ENCODE measurements around the gene AK1.

The AK1 gene

DNA sequence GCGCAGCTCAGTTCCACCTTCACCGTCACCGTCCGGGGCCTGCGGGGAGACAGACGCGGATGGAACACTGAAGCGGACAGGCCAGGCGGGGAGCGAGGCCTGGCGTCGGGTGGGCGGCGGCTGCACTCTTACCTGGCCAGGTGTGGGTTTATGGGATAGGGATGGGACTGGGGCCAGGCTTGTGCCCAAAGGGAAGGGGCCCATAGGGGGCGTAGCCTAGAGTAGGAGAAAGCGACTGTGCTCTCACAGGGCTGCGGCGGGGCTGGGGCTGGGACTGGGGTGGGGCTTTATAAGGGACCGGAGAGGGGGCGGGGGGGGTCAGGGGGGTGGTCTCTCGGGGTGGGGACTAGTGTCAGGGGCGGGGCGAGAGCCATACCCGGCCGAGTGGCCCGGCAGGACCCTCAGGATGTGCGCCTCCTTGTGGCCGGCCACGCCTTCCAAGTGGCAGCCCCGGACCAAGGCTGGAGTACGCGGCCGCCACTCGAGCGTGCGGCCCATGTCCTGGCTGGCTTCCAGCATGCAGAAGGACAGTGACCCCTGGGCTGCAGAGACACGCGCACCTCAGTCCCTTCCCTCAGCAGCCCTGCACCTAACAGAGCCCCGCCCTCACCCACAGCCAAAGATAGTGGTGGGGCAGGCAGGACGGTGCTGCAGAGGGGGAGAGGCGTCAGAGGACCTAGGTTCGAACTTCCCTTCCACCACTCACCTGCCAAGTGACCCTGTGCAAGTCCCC, 52.0 kb downstream of the AK1 start:
- TF ChIP-seq ZNF274 (IDR thresholded peaks at IDR 0.05; ENCODE audit: low read depth, low read length) = no peak
- H3K4me3 ChIP-seq (ENCODE audit: low read length) = no peak overlapping the region

DNA sequence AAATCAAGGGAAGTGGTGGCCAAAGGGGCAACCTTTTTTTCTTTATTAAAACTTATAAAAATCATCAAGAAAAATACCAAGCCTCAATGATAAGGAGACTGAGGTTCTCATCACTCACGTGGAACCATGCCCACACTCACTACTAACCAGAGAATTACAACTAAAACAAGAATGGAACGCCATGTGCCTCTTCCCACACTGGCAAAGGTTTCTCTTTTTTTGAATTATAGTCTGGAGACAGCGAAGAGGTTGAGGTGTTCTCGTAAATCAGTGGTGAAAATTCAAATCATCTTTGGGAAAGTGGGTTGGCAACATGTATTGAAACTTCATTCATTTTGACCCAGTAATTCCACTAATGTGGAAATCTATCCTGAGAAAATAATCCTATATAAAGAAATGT, 55.4 kb downstream of the AK1 start:
- no peak overlapping the region for H3K4me3 ChIP-seq (ENCODE audit: low read length)
- no peak for TF ChIP-seq ZNF274 (IDR thresholded peaks at IDR 0.05; ENCODE audit: low read depth, low read length)

DNA sequence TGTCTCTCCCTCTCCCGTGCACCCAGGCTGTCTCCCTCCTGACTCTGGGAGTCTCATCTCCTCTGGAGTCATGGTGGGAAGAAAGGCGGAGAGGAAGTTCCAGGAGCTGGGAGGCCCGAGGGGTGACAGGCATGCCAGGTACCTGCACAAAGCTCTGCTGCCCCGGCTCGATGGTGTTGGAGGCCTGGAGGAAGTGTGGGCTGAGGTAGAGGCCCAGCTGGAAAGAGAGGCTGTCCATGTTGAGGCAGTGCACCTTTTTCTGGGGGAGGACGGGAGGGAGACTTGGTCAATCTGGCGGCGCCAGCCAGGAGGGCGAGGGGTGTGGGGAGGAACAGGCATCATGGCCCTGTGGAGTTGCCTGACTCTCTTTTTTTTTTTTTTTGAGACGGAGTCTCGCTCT, 58.9 kb downstream of the AK1 start:
- no peak for TF ChIP-seq ZNF274 (IDR thresholded peaks at IDR 0.05; ENCODE audit: low read depth, low read length)

DNA sequence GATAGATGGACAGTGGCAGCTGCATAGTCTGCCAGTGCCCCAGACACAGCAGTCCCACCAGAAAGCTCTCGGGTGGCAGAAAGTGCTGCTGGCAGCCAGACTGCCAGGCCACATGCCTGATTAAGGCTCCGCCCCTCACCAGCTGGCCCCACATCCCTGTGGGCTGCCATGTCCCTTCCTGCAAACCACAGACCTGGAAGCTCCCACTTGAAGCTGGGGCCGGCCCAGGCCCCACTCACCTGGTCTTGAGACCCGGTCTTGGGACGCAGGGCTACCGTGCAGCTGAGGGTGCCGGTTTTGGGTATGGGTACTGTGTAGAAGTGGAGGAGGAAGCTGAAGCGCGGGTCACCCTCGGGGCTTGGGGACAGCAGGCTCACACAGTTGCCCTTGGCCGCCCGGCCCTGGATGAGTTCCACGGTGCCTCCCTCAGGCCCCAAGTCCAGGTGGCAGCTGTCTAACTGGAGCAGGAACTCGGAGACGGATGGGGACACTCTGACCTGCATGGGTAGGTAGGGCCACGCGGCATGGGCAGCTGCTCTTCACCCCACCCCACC, 59.5 kb downstream of the AK1 start:
- no peak for TF ChIP-seq ZNF274 (IDR thresholded peaks at IDR 0.05; ENCODE audit: low read depth, low read length)
- no peak overlapping the region for H3K4me3 ChIP-seq (ENCODE audit: low read length)

More for the DNA sequence above, 58.9 kb downstream of the AK1 start:
- no peak overlapping the region for H3K4me3 ChIP-seq (ENCODE audit: low read length)

DNA sequence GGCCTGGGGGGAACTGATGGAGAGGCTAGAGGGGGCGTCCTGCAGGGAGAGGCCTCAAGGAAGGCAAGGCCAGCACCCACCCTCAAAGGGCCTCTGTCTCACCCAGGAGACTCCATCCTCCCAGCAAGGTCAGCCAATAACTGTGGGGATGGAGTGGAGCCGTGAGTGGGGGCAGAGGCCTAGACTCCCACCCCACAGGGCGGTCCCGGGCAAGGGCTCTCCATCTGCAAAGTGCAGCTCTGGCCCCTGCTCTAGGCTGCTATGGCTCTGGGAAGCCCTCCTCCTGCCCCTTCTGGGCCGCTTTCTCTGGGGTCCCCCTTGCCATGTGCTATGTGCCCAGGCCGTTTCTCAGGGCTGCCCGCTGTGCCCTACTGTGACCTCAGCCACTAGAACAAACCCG, 60.7 kb downstream of the AK1 start:
- TF ChIP-seq ZNF274 (IDR thresholded peaks at IDR 0.05; ENCODE audit: low read depth, low read length) = no peak
- H3K4me3 ChIP-seq (ENCODE audit: low read length) = no peak overlapping the region
